KMS-11 (cell line): Measurements from ENCODE around the gene NCOR2.

Source experiments
- H2AFZ ChIP-seq: fragments of 200-600 bp; sonication (generic); 2 replicates; pipeline ENCODE4 v1.6.1; 2016; ENCODE audit warnings: antibody characterized with exemption, mixed run types, low read depth
- H3K27ac ChIP-seq: fragments of 200-600 bp; sonication (generic); 2 replicates; pipeline ENCODE4 v1.6.1; 2016; ENCODE audit warnings: mild to moderate bottlenecking, mixed run types
- H3K27me3 ChIP-seq: fragments of 200-600 bp; sonication (generic); 2 replicates; pipeline ENCODE4 v1.6.1; 2017; ENCODE audit warnings: mild to moderate bottlenecking, low read depth, mixed run types, moderate library complexity; ENCODE audit not compliant: insufficient read depth
- H3K36me3 ChIP-seq: fragments of 200-600 bp; sonication (generic); 2 replicates; pipeline ENCODE4 v1.6.1; 2017; ENCODE audit warnings: mild to moderate bottlenecking, mixed run types; ENCODE audit not compliant: insufficient read depth
- H3K4me1 ChIP-seq: fragments of 200-600 bp; sonication (generic); 2 replicates; pipeline ENCODE4 v1.6.1; 2016; ENCODE audit warnings: mild to moderate bottlenecking, low read depth, mixed run types; ENCODE audit not compliant: poor library complexity, severe bottlenecking
- H3K4me2 ChIP-seq: fragments of 200-600 bp; sonication (generic); 2 replicates; pipeline ENCODE4 v1.7.0; 2016; ENCODE audit warnings: mild to moderate bottlenecking, mixed run types
- H3K4me3 ChIP-seq: fragments of 200-600 bp; sonication (generic); IDR thresholded peaks from 2 replicates; pipeline ENCODE4 v1.6.1; 2017; ENCODE audit warnings: low read depth, low read length, mixed read lengths; ENCODE audit not compliant: insufficient read depth
- H3K79me2 ChIP-seq: fragments of 200-600 bp; sonication (generic); 2 replicates; pipeline ENCODE4 v1.6.1; 2016; ENCODE audit warnings: low read depth, mixed run types; ENCODE audit not compliant: insufficient read depth
- H3K9ac ChIP-seq: fragments of 200-600 bp; sonication (generic); 2 replicates; pipeline ENCODE4 v1.6.1; 2016; ENCODE audit warnings: mild to moderate bottlenecking, mixed run types
- H4K20me1 ChIP-seq: fragments of 200-600 bp; sonication (generic); 2 replicates; pipeline ENCODE4 v1.6.1; 2016; ENCODE audit warnings: mild to moderate bottlenecking, mixed run types; ENCODE audit not compliant: insufficient read depth
- CTCF ChIP-seq: fragments of 200-600 bp; sonication (generic); conservative IDR thresholded peaks from 2 replicates; pipeline ENCODE4 v1.6.1; 2017; ENCODE audit warnings: low read depth, mild to moderate bottlenecking, antibody characterized with exemption, low read length, moderate library complexity, mixed read lengths

The NCOR2 gene

GRCh38 chr12:124554429-124555029 is 12.9 kb downstream of the NCOR2 start:
- peaks cover 81% of the 10 kb centered on the region for H3K79me2 ChIP-seq
- no peak overlapping the region for H2AFZ ChIP-seq
- no peak overlapping the region for H3K9ac ChIP-seq
- H3K4me2 ChIP-seq, result no peak overlapping the region
- H4K20me1 ChIP-seq, result peaks cover 2% of the 10 kb centered on the region
- H3K4me3 ChIP-seq, result no peak overlapping the region
- H3K27me3 ChIP-seq, result no peaks in the 10 kb centered on the region
- no peak overlapping the region for H3K27ac ChIP-seq
- TF ChIP-seq CTCF, result no peak
- H3K4me1 ChIP-seq, result peaks cover 26% of the 10 kb centered on the region
- no peaks in the 10 kb centered on the region for H3K36me3 ChIP-seq

GRCh38 chr12:124553862-124554428 is 13.5 kb downstream of the NCOR2 start:
- H3K4me2 ChIP-seq, result no peak overlapping the region
- H3K9ac ChIP-seq, result no peak overlapping the region
- peaks cover 26% of the 10 kb centered on the region for H3K4me1 ChIP-seq
- TF ChIP-seq CTCF, result no peak
- H3K27me3 ChIP-seq, result no peaks in the 10 kb centered on the region
- no peak overlapping the region for H3K27ac ChIP-seq
- no peaks in the 10 kb centered on the region for H3K36me3 ChIP-seq
- no peak overlapping the region for H2AFZ ChIP-seq
- peaks cover 81% of the 10 kb centered on the region for H3K79me2 ChIP-seq
- no peaks in the 10 kb centered on the region; the same call in 1 of the 2 replicates for H4K20me1 ChIP-seq
- H3K4me3 ChIP-seq, result no peak overlapping the region

DNA sequence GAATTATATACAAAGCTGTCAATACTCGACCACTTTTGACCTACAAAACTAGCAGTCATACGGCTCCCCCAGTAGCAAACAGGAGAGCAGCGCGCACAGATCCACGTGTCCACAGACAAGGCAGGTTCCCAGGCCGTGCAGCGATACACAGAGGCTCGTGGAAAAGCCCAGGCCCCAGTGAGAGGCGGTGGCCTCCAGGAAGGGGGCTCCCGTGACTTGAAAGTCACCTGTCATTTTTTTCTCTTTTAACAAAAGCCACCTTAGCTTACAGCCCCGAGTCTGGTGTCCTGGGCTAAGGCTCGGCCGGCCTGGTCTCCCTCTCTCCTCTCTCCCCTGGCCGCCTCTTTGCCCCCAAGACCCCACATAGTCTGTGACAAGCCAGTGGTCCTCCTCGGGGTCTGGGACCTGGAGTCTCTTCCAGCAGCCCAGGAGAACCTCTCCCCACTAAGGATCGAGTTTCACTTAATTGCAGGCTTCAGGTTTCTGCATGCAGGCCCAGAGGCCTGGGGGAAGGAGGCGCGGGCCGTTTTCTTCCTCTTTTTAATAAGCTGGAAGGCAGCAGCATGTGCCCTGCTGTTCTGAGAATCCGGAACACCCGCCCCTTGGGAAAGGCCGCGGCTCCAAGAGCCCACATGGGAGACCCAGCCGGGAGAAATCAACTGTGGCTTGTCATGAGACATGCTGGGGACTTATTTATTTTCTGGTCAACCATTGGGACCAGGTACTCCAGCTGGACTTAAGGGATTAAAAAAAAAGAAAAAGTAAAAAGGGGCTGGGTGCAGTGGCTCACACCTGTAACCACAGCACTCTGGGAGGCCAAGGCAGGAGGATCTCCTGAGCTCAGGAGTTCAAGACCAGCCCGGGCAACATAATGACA is 15.9 kb downstream of the NCOR2 start:
- no peaks in the 10 kb centered on the region; the same call in 1 of the 2 replicates for H4K20me1 ChIP-seq
- no peak overlapping the region for H3K4me3 ChIP-seq
- H3K9ac ChIP-seq, result no peak overlapping the region
- TF ChIP-seq CTCF, result no peak
- H3K79me2 ChIP-seq, result peaks cover 87% of the 10 kb centered on the region
- H3K4me2 ChIP-seq, result no peak overlapping the region
- H3K36me3 ChIP-seq, result no peaks in the 10 kb centered on the region
- H2AFZ ChIP-seq, result no peak overlapping the region
- H3K4me1 ChIP-seq, result peaks cover 39% of the 10 kb centered on the region
- H3K27ac ChIP-seq, result no peak overlapping the region
- no peaks in the 10 kb centered on the region for H3K27me3 ChIP-seq

DNA sequence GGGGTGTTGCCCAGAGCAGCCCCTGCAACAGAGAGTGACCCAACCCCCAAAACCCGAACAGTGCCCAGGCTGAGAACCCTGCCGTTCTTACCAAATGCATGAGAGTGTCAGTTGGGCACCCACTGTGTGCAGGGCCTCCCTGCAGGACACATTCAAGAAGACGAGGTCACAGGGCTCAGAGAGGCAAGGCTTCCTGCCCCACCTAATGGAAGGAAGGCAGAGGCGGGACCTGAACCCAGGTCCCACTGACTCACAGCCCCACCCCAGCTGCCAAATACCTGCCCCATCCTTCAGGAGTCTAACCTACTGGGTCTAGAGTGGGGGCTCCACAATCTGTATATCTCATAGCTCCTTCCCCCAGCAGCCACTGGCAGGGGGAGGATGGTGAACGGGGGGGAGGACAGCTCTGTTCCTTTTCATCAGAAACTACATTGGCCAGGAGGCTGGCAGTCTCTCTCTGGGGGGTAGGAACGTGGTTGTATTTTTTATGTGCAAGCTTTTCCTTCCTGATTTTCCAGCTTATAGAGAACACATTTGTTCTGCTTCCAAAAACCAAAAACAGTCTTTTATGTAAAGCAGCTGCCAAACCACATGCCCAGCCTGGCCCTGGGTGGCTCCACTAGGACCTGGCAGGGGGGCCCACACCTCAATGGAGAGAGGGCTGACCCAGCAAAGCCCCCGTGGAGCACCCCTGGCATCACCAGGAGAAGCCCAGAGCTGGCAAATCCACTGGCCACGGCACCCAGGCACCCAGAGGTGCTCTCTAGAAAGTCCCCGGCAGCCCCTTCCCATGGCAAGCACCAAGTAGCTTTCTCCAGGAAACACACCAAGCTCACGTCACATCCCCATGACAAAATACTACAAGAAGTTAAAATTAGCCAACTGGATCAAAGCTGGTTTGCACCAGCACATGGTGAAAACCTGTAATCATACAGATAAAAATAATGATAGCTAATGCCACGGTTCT is 17.0 kb downstream of the NCOR2 start:
- Histone ChIP-seq H3K4me2 (no peak overlapping the region), H3K4me3 (no peak overlapping the region), H3K9ac (no peak overlapping the region), H3K27me3 (no peaks in the 10 kb centered on the region), H3K4me1 (peaks cover 47% of the 10 kb centered on the region), H3K36me3 (no peaks in the 10 kb centered on the region), H2AFZ (no peak overlapping the region), H4K20me1 (no peaks in the 10 kb centered on the region; the same call in 1 of the 2 replicates), H3K27ac (no peak overlapping the region), H3K79me2 (peaks cover 80% of the 10 kb centered on the region)
- no peak for TF ChIP-seq CTCF
